PFSK-1 (cell line): Measurements from ENCODE around the gene RUNX1.

Source experiments
- FOXP2 ChIP-seq: optimal IDR thresholded peaks from 2 replicates; pipeline ENCODE3; 2011; ENCODE audit warnings: borderline replicate concordance, control low read depth, inconsistent platforms; ENCODE audit not compliant: insufficient read depth; ENCODE audit errors: extremely low read length, extremely low read depth
- POLR2AphosphoS5 ChIP-seq: IDR thresholded peaks from 2 replicates; pipeline ENCODE4 v1.6.1; 2012; ENCODE audit warnings: low read depth, mild to moderate bottlenecking, control low read depth, low read length, moderate library complexity
- SIN3A ChIP-seq: IDR thresholded peaks from 2 replicates; pipeline ENCODE4 v1.6.1; 2012; ENCODE audit warnings: mild to moderate bottlenecking, low read length, moderate library complexity, borderline replicate concordance; ENCODE audit not compliant: insufficient read depth
- TAF1 ChIP-seq: IDR thresholded peaks from 2 replicates; pipeline ENCODE4 v1.6.1; 2012; ENCODE audit warnings: low read length, control low read depth, borderline replicate concordance; ENCODE audit not compliant: insufficient read depth
- TF ChIP-seq, protein P1 (sequence below), 2 experiments: IDR thresholded peaks; 2 replicates each; pipeline versions ENCODE4 v1.6.1 to v1.8.0; 2011 to 2012; ENCODE audit warnings: low read depth in 2 of 2, low read length in 2 of 2, control low read depth in 1 of 2, inconsistent platforms in 1 of 2, mild to moderate bottlenecking in 1 of 2, moderate library complexity in 1 of 2; ENCODE audit not compliant: insufficient read depth in 1 of 2

- TF ChIP-seq TAF1 (no peak), POLR2AphosphoS5 (no peak), SIN3A (no peak), FOXP2 (no peak)
- TF ChIP-seq, protein P1, sequence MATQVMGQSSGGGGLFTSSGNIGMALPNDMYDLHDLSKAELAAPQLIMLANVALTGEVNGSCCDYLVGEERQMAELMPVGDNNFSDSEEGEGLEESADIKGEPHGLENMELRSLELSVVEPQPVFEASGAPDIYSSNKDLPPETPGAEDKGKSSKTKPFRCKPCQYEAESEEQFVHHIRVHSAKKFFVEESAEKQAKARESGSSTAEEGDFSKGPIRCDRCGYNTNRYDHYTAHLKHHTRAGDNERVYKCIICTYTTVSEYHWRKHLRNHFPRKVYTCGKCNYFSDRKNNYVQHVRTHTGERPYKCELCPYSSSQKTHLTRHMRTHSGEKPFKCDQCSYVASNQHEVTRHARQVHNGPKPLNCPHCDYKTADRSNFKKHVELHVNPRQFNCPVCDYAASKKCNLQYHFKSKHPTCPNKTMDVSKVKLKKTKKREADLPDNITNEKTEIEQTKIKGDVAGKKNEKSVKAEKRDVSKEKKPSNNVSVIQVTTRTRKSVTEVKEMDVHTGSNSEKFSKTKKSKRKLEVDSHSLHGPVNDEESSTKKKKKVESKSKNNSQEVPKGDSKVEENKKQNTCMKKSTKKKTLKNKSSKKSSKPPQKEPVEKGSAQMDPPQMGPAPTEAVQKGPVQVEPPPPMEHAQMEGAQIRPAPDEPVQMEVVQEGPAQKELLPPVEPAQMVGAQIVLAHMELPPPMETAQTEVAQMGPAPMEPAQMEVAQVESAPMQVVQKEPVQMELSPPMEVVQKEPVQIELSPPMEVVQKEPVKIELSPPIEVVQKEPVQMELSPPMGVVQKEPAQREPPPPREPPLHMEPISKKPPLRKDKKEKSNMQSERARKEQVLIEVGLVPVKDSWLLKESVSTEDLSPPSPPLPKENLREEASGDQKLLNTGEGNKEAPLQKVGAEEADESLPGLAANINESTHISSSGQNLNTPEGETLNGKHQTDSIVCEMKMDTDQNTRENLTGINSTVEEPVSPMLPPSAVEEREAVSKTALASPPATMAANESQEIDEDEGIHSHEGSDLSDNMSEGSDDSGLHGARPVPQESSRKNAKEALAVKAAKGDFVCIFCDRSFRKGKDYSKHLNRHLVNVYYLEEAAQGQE (IDR thresholded peaks at IDR 0.05; ENCODE audit: insufficient read depth in 1 of 2, low read depth in 2 of 2, low read length in 2 of 2), result no peak
Observed at GRCh38 chr21:34795548-34796180, 253.4 kb downstream of the RUNX1 start.
